GM12878 (cell line): ENCODE data around the gene ACRBP.

Experiments used
- BHLHE40 ChIP-seq, 2 experiments: fragments of 450-650 bp in 1 of 2; IDR thresholded peaks; 2 replicates each; pipeline ENCODE4 v1.6.1; 2011 to 2017; ENCODE audit warnings: low read depth in 2 of 2, borderline replicate concordance in 1 of 2, improper control_type of control experiment in 1 of 2, low read length in 1 of 2, mild to moderate bottlenecking in 1 of 2
- ETV6 ChIP-seq, 2 experiments: fragments of 450-650 bp in 1 of 2; IDR thresholded peaks in 1 of 2; conservative IDR thresholded peaks in 1 of 2; 2 replicates each; pipeline ENCODE4 v1.6.1; 2014; ENCODE audit warnings: antibody characterized with exemption in 1 of 2, borderline replicate concordance in 1 of 2, low read depth in 1 of 2, mild to moderate bottlenecking in 1 of 2, moderate library complexity in 1 of 2
- GABPA ChIP-seq: IDR thresholded peaks from 2 replicates; pipeline ENCODE4 v1.6.1; 2014; ENCODE audit warnings: antibody characterized with exemption, low read depth, mild to moderate bottlenecking, inconsistent platforms
- HDAC2 ChIP-seq: fragments of 200-600 bp; sonication (generic); IDR thresholded peaks from 2 replicates; pipeline ENCODE4 v1.6.1; 2017
- POLR2A ChIP-seq: IDR thresholded peaks from 2 replicates; pipeline ENCODE4 v1.6.1; 2011; ENCODE audit warnings: low read depth, mild to moderate bottlenecking, low read length
- POLR2AphosphoS5 ChIP-seq: IDR thresholded peaks from 2 replicates; pipeline ENCODE4 v1.6.1; 2011; ENCODE audit warnings: mild to moderate bottlenecking, low read length, inconsistent platforms
- RFX5 ChIP-seq: IDR thresholded peaks from 2 replicates; pipeline ENCODE4 v1.6.1; 2011; ENCODE audit warnings: low read depth, low read length, improper control_type of control experiment
- SIN3A ChIP-seq: IDR thresholded peaks from 2 replicates; pipeline ENCODE4 v1.6.1; 2012; ENCODE audit warnings: low read depth, low read length, improper control_type of control experiment
- TF ChIP-seq, protein P1 (sequence below): IDR thresholded peaks from 2 replicates; pipeline ENCODE4 v1.6.1; 2012; ENCODE audit warnings: low read depth, low read length, improper control_type of control experiment
- TF ChIP-seq, protein P2 (sequence below), 3 experiments: IDR thresholded peaks in 2 of 3; conservative IDR thresholded peaks in 1 of 3; 2 replicates each; pipeline ENCODE4 v1.5.1; 2011; ENCODE audit warnings: low read depth in 3 of 3, low read length in 3 of 3, mild to moderate bottlenecking in 3 of 3, control low read depth in 2 of 3, moderate library complexity in 2 of 3, inconsistent platforms in 1 of 3, mixed read lengths in 1 of 3; ENCODE audit not compliant: control insufficient read depth in 2 of 3, insufficient read depth in 1 of 3; ENCODE audit errors: extremely low read depth in 1 of 3

DNA sequence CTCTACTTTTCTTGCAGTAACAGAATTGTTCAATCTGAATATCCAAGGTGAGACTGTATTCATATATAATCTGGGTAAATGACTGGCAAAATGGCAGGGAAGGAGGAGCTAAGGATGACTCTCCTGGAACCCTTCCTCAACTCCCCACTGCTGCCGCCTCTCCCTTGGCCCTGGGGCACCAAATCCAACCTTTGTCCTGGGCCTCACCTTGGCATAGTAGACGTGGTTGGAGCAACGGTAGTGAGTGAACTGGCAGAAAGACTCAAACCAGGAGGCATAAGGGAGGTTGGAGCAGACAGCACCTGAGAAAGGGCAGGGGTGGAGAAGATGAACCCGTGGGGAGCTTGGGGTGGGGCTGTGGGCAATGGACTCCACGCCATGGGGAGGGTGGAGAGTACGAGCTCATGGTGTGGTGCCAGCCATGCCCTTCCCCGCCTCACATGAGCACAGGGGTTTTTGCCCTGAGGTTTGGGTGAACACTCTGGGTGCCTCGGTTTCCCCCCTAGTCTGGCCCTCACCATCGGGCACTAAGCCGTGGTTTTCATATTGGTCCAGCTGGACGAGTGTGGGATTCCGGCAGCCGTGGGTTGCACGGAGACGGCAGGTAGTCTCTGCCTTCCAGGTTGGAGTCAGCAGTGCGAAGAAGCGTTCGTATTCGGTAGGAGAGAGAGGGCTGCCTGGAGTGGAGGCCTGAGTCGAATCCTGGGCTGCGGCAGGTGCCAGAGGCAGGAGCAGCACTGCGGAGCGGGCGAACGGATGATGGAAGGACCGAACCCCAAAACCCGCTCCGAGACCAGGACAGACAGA, 753 bp downstream of the ACRBP start:
- TF ChIP-seq, protein P1, sequence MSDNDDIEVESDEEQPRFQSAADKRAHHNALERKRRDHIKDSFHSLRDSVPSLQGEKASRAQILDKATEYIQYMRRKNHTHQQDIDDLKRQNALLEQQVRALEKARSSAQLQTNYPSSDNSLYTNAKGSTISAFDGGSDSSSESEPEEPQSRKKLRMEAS, result no peak
- TF ChIP-seq SIN3A, result no peak
- TF ChIP-seq, protein P2, sequence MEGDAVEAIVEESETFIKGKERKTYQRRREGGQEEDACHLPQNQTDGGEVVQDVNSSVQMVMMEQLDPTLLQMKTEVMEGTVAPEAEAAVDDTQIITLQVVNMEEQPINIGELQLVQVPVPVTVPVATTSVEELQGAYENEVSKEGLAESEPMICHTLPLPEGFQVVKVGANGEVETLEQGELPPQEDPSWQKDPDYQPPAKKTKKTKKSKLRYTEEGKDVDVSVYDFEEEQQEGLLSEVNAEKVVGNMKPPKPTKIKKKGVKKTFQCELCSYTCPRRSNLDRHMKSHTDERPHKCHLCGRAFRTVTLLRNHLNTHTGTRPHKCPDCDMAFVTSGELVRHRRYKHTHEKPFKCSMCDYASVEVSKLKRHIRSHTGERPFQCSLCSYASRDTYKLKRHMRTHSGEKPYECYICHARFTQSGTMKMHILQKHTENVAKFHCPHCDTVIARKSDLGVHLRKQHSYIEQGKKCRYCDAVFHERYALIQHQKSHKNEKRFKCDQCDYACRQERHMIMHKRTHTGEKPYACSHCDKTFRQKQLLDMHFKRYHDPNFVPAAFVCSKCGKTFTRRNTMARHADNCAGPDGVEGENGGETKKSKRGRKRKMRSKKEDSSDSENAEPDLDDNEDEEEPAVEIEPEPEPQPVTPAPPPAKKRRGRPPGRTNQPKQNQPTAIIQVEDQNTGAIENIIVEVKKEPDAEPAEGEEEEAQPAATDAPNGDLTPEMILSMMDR (IDR thresholded peaks at IDR 0.05 in 2 of 3, conservative IDR thresholded peaks at IDR 0.05 in 1 of 3; ENCODE audit: control insufficient read depth in 2 of 3, extremely low read depth in 1 of 3, insufficient read depth in 1 of 3, low read depth in 3 of 3, low read length in 3 of 3), result no peak
- no peak for TF ChIP-seq POLR2AphosphoS5
- TF ChIP-seq GABPA, result no peak
- no peak for TF ChIP-seq RFX5
- no peak for TF ChIP-seq ETV6 (conservative IDR thresholded peaks at IDR 0.05 in 1 of 2, IDR thresholded peaks at IDR 0.05 in 1 of 2; ENCODE audit: borderline replicate concordance in 1 of 2, low read depth in 1 of 2)
- TF ChIP-seq POLR2A, result no peak
- TF ChIP-seq BHLHE40 (IDR thresholded peaks at IDR 0.05; ENCODE audit: borderline replicate concordance in 1 of 2, low read depth in 2 of 2, low read length in 1 of 2), result no peak
- TF ChIP-seq HDAC2, result no peak
